GM21529 (cell line): ENCODE data around the gene SATL1.
A peak's percentile ranks its signal among the peaks of the same experiment; 100 is the strongest.
"Not testable (repeated sequence)": the region's sequence is repeated elsewhere in the genome, so short reads cannot be mapped to it uniquely, and the experiment has no call there.

Experiments
- ATAC-seq: cut with Tn5 transposase; IDR thresholded peaks from one replicate; pipeline ENCODE4 v1.9.1; 2021; ENCODE audit not compliant: unreplicated experiment

The SATL1 gene

DNA sequence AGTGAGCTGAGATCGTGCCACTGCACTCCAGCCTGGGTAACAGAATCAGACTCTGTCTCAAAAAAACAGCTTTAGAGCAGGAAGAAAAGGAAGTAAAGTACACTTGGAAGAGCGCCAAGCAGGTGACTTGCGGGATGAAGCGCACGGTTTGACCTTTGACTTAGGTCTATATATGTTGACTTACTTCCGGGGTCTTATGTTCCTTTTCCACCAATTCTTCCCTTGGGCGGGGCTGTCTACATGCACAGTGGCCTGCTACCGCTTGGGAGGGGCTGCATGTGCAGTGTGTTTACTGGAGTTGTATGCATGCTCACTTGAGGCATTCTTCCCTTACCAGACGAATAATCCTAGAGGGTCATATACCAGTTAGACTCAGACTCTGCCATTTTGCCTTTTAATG is 131.3 kb downstream of the SATL1 start:
- ATAC-seq = no peak

DNA sequence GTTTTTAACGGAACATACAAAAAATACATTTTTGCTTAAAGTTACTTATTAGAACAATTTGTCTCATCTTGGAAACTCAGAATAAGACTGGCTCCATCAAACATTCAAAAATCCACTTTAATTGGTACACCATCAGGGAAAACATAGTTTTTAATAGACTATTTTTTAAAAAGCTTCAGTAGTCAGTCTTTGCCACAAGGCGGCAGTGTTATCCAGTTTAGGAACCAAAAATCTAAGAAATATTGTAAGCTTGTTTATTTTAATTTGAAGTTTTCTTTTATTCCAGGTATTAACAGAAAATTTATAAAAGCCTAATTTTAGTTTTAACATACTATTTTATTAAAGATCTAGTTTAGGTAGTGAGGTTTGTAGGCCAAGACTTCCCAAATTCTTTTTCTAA is 132.2 kb downstream of the SATL1 start:
- no peak for ATAC-seq

DNA sequence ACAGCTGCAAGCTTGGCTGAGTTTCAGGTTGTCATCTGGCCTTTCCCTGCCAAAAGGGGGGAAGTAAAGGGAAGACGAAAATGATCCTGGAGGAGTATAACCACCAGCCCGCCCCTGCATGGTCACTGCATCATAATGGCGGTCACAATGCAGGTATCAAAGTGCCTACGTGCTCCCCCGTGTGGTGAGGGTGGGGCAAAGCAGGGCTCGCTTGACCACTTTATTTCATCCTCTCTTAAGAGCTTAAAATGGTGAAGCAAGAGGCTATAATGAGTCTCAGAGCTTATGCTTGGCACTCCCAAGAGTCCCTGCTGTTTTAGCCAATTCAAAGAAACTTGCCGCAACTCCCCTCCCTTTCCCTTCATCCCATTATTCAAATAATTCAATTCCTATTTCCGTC is 134.3 kb downstream of the SATL1 start:
- ATAC-seq = no peak

DNA sequence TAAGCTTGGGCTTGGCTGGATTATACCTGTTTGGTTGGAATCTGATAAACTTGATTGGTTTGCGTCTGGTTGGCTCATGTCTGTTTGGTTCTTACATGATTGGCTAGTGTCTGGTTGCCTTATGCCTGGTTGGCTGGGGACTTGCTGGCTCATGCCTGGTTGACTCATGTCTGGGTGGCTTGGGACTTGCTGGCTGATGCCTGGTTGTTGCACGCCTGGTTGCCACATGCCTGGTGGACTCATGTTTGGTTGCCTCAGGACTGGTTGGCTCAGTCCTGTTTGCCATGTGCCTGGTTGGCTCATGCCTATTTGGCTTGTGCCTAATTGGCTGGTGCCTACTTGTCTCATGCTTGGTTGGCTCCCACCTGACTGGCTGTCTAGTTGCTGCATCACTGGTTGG is 135.4 kb downstream of the SATL1 start:
- no peak for ATAC-seq

DNA sequence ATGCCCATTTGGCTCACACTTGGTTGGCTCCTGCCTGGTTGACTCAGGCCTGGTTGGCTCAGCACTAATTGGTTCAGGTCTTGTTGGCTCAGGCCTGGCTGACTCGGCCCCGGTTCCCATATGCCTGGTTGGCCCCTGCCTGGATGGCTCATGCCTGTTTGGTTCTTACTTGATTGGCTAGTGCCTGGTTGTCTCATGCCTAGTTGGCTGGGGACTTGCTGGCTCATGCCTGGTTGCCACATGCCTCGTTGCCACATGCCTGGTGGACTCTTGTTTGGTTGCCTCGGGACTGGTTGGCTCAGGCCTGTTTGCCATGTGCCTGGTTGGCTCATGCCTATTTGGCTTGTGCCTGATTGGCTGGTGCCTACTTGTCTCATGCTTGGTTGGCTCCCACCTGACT is 136.2 kb downstream of the SATL1 start:
- no peak for ATAC-seq

DNA sequence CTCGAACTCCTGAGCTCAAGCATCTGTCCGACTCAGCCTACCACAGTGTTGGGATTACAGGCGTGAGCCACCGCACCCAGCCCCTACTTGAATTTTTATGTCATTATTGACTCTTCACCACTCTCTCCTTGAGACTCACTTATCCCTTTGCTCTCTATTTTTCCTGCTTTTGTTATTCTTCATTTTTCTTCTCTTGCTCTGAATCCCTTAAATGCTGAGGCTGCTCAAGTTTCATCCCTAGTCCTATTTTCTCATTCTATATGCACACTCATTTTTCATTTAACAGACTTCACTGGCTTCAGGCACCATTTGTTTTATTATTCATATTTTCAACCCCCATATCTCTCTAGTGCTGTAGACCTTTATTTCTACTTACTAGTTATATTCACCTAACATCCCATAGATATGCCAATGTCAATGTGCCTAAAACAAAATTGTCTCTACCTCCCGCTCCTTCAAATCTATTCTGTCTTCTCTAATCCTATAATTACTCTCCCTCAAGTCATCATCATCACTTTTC is 154.2 kb downstream of the SATL1 start:
- ATAC-seq = no peak

DNA sequence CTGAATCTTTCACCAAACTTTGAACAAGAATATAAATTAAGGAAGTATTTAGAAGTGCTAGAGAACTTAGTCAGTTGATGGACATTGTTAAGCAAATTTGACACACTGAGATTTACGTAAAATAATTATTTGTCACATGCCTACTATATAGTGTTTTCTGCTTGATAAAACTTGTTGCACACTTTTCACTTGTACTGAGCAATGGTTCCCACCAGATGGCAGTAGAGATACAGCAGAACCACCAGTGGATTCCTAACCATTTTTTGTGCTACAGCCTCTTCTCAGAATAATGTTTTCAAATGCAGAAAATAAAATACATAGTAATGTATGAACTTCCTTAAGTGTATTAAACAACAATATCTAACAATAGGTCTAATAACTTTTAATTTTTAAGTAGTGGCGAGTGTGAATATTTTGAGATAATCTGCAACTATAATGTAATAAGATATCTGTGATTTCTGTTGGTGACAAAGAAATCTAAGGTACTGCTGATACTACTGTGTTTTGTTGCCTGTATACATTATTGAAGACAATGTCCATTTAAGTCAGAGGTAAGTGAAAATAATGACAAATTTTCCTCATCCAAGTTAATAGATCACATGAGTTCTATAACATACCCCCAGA is 158.7 kb downstream of the SATL1 start:
- ATAC-seq = no peak

DNA sequence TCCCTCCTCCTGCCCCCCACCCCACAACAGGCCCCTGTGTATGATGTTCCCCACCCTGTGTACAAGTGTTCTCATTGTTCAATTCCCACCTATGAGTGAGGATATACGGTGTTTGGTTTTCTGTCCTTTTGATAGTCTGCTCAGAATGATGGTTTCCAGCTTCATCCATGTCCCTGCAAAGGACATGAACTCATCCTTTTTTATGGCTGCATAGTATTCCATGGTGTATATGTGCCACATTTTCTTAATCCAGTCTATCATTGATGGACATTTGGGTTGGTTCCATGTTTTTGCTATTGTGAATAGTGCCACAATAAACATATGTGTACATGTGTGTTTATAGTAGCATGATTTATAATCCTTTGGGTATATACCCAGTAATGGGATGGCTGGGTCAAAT is 166.3 kb downstream of the SATL1 start:
- ATAC-seq = not testable (repeated sequence)

DNA sequence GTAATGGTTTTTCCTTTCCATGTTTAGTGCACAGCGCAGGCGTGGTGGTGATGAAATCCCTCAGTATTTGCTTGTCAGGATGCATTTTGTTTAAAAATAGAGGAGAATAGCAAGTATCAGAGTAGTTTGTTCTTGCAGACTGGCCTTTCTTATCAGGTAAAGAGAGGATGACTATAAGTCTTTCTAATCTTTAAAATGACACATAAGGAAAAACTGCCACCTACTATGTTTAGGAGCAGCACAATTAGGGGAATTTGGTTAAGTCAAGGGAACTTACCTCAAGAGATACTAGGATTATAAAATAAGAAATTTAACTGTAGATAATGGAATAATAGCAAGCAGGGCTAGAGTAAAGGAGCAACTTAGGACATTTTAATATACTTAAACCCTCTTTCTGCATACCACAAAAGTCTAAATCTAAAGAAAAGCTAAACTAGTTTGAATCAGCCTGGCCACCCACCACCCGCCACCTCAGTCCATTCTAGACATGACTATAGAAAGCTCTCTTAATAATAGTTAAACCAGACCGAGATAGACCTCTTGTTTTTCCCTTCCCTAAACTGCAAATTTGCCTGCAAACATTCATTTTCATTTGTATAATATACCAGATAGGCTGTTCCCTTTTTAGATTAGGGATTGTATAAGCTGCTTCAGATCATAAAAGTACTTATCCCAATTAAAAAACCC is 177.9 kb downstream of the SATL1 start:
- peak; percentile 78 for ATAC-seq

DNA sequence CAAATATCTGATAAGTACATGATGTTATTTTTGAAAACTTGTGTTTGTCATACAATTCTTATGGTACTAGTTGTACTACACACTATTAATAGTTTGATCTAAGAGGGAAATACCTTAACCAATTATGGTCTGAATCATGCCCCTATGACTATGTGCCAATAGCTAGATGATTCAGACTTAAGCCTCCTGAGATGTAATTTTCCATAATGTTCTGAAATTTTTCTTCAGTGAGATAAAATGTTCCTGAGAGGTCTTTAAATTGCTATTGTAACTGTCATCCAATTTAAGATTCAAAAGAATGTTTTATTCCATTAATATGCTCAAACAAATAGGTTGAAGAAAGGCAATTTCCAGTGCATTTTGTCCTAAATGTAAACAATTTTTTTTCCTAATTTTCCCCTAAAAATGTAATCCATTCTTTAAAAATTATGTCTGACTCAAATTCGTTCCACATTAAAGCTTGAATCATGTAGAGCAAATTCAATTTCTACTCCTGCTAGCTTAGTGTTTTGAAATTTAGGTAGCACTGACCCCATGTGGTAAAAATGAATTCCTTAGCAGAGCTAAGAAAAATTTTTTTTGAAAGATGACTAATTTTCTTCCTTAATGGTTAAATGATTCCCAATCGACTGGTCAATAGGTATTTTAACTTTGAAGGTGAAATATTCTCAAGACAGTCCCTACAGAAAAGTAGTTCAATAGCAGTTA is 190.8 kb downstream of the SATL1 start:
- no peak for ATAC-seq

DNA sequence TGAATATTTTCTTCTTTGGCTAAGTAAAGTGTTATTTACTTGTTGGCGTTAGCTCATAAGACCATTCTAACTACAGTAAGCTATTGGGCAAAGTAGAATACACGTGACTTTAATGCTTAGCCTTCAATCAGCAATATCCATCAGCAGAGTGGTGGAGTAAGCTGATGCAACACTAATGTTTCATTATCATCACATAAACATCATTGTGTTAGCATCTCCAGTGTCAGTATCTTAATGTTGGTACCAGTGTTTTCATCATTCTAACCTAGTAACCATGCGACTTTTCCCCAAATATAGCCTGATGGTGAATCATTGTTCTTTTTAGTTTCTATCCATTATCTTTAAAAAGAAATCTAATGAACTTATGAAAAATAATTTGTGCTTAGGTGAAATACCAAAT is 191.4 kb downstream of the SATL1 start:
- ATAC-seq = no peak

DNA sequence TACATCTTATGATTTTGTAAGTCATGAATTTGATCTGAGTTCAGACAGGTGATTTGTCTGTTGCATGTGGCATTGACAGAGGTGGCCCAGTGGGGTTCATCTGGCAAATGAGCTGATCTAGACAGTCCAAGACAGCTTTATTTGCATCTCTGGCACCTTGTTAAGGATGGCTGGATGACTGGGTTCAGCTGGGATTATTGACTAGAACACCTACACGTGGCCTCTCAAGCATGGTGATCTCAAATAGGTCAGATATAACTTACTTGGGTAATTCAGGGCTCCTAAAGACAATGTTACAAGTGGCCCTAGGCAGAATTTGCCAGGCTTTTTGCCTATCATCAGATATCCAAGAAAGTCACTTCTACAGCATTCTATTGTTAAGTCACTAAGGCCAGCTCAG is 192.0 kb downstream of the SATL1 start:
- ATAC-seq = no peak
